Hematopoietic multipotent progenitor cell treated with erythropoietin and hydrocortisone succinate and interleukin-3 and kit ligand, for 8 days (in vitro differentiated cells): ENCODE measurements around the gene SLC7A7.
"Not testable (repeated sequence)": the region's sequence is repeated elsewhere in the genome, so short reads cannot be mapped to it uniquely, and the experiment has no call there.

Experiments used
- DNase-seq: peaks from one replicate; pipeline ENCODE4 v3.0.0-alpha.2; 2015

The SLC7A7 gene

DNA sequence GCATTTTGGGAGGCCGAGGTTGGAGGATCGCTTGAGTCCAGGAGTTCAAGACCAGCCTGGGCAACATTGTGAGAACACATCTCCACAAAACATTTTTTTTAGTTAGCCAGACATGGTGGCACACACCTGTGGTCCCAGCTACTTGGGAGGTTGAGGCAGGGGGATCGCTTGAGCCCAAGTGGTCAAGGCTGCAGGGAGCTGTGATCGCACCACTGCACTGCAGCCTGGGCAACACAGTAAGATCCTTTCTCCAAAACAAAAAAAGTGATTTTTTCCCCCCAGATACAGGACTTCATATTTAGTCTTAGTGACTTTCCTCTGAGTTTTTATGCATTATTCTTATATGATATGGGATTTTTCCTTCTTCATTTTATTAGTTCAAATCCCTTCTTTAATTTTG is 28.6 kb downstream of the SLC7A7 start:
- DNase-seq: no peak

GRCh38 chr14:22781301-22781991 is 33.8 kb downstream of the SLC7A7 start:
- DNase-seq: no peak

DNA sequence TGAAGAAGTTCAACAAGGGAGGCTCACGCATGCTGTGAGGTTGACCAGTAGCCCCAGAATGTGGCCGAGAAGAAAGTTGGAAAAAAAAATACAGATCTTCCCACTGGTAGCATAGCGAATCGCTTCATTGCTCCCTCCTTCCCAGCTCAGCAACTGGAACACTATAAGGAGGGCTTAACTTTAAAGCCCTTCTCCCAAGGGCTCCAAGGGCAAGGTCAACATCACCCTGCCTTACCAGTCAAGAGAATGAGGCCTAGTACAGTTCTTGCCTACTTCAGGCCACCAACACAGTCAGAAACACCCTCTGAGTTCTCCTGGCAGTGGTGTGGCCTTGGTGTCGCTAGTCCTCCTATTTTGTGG is 34.3 kb downstream of the SLC7A7 start:
- no peak for DNase-seq

GRCh38 chr14:22780105-22780679 is 35.0 kb downstream of the SLC7A7 start:
- no peak for DNase-seq

- no peak for DNase-seq
Observed at GRCh38 chr14:22778084-22778483, 37.2 kb downstream of the SLC7A7 start.

DNA sequence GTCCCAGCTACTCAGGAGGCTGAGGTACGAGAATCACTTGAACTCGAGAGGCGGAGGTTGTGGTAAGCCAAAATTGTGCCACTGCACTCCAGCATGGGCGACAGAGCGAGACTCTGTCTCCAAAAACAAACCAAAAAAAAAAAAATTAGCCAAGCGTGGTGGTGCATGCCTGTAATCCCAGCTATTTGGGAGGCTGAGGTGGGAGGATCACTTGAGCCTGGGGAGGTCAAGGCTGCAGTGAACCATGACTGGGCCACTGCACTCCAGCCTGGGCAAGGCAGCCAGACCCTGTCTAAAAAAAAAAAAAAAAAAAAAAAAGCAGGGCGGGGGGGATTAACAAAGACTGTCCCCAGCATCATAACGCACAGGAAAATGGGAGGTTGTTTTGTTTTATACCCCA is 38.4 kb downstream of the SLC7A7 start:
- DNase-seq: not testable (repeated sequence)

- no peak for DNase-seq
Observed at GRCh38 chr14:22776215-22776614, 39.0 kb downstream of the SLC7A7 start.

- DNase-seq: no peak
Observed at GRCh38 chr14:22774011-22774706, 41.1 kb downstream of the SLC7A7 start.

GRCh38 chr14:22773162-22774010 is 41.8 kb downstream of the SLC7A7 start:
- no peak for DNase-seq

GRCh38 chr14:22772725-22773124 is 42.5 kb downstream of the SLC7A7 start:
- DNase-seq: no peak

DNA sequence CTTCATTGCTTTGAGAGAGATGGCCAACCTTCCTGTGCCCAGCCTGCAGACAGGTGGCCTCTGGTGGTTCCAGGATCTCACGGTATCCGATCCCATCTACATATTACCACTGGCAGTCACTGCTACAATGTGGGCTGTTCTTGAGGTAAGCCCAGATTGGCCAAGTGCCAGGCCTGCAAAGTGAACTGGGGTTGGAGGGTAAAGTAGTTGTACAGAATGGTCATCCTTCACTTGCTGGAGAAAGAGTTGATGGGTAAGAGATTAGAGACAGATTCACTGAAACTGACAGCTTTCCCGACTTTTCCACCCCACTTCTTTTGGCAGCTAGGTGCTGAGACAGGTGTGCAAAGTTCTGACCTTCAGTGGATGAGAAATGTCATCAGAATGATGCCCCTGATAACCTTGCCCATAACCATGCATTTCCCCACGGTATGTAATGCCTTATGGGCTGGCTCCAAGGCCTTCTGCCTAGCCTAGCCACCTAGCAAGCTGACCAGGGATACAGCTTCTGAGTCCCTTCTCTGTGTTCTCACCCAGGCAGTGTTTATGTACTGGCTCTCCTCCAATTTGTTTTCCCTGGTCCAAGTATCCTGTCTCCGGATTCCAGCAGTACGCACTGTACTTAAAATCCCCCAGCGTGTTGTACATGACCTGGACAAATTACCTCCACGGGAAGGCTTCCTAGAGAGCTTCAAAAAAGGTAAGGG is 44.6 kb downstream of the SLC7A7 start:
- no peak for DNase-seq

GRCh38 chr14:22769369-22769768 is 45.9 kb downstream of the SLC7A7 start:
- DNase-seq: no peak

DNA sequence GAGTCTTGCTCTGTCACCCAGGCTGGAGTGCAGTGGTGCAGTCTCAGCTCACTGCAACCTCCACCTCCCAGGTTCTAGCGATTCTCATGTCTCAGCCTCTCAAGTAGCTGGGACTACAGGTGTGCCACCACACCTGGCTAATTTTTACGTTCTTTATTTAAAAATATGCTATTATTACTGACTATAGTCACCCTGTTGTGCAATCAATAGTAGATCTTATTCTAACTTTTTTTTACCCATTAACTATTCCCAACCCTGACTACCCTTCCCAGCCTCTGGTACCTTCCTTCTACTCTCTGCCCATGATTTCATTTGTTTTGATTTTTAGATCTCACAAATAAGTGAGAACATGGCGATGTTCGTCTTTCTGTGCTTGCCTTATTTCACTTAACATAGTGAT is 46.3 kb downstream of the SLC7A7 start:
- DNase-seq: no peak

- DNase-seq: no peak
Observed at GRCh38 chr14:22767323-22767589, 48.0 kb downstream of the SLC7A7 start.

DNA sequence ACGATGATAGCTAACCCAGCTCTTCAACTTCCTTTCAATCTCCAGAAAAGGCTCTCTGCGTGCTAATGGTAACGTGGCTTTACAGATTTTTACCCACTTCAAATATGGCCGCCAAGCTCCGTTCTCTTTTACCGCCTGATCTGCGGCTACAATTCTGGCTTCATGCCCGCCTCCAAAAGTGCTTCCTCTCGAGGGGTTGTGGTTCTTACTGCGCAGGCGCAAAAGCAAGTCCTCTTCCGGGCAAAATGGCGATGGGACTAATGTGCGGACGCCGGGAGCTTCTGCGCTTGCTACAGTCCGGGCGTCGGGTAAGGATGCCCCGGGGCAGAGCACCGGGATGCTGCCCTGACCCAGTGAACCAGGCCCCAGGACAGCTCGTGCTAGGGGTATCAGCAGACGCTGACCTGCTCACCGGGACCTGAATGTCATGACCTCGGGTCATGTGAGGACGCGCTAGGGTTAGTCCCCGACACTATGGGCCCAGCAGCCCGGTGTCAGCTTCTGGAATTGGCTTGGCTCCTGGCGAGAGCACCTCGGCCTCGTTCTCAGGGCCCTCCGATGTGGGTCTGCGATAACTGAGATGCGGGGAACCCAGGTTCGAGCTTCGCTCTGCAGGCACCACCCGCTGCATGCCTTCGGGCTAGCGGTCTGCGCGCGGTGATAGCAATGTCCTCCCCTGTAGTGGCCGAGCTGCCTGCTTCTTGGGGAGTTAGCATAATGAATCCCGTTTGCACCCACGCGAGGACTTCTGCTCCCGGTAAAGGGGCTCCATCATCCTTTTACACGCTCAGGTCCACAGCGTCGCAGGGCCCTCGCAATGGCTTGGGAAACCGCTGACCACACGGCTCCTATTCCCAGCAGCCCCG is 48.5 kb downstream of the SLC7A7 start, which contains the start of gene OXA1L:
Gene OXA1L, plus strand, starts transcription at position 232 of the 866 bp plus-strand sequence. Its CDS starts 14 bp downstream, at position 246.
- peak; percentile 99 for DNase-seq

- DNase-seq: no peak
Observed at GRCh38 chr14:22764382-22764781, 50.9 kb downstream of the SLC7A7 start.

GRCh38 chr14:22761734-22762133 is 53.5 kb downstream of the SLC7A7 start:
- DNase-seq: no peak

DNA sequence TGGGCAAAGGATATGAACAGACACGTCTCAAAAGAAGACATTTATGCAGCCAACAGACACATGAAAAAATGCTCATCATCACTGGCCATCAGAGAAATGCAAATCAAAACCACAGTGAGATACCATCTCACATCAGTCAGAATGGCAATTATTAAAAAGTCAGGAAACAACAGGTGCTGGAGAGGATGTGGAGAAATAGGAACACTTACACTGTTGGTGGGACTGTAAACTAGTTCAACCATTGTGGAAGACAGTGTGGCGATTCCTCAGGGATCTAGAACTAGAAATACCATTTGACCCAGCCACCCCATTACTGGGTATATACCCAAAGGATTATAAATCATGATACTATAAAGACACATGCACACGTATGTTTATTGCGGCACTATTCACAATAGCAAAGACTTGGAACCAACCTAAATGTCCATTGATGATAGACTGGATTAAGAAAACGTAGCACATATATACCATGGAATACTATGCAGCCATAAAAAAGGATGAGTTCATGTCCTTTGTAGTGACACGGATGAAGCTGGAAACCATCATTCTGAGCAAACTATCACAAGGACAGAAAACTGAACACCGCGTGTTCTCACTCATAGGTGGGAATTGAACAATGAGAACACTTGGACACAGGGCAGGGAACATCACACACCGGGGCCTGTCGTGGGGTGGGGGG is 57.1 kb downstream of the SLC7A7 start:
- DNase-seq: not testable (repeated sequence)

DNA sequence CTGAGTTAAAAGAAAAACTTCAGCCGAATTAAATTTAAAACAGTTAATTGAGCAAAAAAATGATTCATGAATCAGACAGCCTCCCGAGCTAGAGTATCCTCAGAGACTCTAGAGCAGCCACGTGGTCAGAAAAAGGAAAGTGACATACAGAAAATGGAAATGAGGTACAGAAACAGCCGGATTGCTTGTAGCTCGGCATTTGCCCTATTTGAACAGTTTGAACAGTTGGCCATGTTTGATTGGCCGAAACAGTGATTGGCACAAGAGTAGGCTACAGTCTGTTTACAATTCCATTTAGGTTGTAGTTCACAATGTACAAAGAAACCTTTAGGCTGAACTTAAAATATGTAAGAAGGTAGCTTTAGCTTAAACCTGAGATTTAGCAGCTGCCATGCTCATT is 61.6 kb downstream of the SLC7A7 start:
- no peak for DNase-seq

GRCh38 chr14:22752422-22752821 is 62.8 kb downstream of the SLC7A7 start:
- no peak for DNase-seq

DNA sequence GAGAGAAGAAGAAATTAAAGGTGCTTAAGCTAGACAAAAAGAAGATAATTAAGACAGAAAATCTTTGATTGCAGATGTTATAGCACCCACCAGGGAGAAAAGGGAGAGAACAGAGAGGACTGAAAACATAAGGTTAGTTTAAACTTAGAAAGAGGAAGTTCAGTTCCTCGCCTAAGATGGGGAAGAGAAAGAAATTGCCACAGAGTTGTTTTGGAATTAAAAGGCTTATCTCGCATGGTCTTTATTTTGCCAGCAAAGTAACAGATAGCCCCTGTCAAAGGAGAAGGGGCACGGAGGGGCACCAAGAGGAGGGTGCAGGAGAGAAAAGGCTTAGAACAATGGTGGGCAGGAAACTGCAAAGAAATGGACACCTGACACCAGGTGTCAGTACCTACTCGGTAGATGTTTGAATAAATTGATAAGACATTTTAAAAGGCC is 66.6 kb downstream of the SLC7A7 start:
- peak; percentile 26 for DNase-seq
